HEK293 (cell line): ENCODE results near the gene NRP2.

Experiments used
- CTCF ChIP-seq: fragments of 450-650 bp; formaldehyde crosslinking; IDR thresholded peaks from 2 replicates; pipeline ENCODE4 v1.5.1; 2016; ENCODE audit warnings: missing biosample characterization, missing genetic modification characterization
- PRDM10 ChIP-seq: fragments of 450-650 bp; formaldehyde crosslinking; IDR thresholded peaks from 2 replicates; pipeline ENCODE4 v1.5.1; 2016; ENCODE audit warnings: missing biosample characterization, missing genetic modification characterization
- SETDB1 ChIP-seq: IDR thresholded peaks from one replicate; pipeline ENCODE4 v1.6.1; 2017; ENCODE audit warnings: mild to moderate bottlenecking, low read length, moderate library complexity, mixed read lengths; ENCODE audit not compliant: insufficient read length
- SP2 ChIP-seq: fragments of 450-650 bp; formaldehyde crosslinking; IDR thresholded peaks from 2 replicates; pipeline ENCODE4 v1.5.1; 2016; ENCODE audit warnings: missing biosample characterization, missing genetic modification characterization
- YY1 ChIP-seq: fragments of 450-650 bp; formaldehyde crosslinking; IDR thresholded peaks from 2 replicates; pipeline ENCODE4 v1.5.1; 2018; ENCODE audit warnings: missing biosample characterization, missing genetic modification characterization
- ZBTB21 ChIP-seq: fragments of 450-650 bp; formaldehyde crosslinking; IDR thresholded peaks from 2 replicates; pipeline ENCODE4 v1.5.1; 2017; ENCODE audit warnings: missing biosample characterization, missing genetic modification characterization
- ZEB2 ChIP-seq: fragments of 450-650 bp; formaldehyde crosslinking; IDR thresholded peaks from 2 replicates; pipeline ENCODE4 v1.5.1; 2016; ENCODE audit warnings: missing biosample characterization, missing genetic modification characterization
- ZNF140 ChIP-seq: fragments of 450-650 bp; formaldehyde crosslinking; IDR thresholded peaks from 2 replicates; pipeline ENCODE4 v1.5.1; 2016; ENCODE audit warnings: missing biosample characterization, missing genetic modification characterization
- ZNF24 ChIP-seq: fragments of 450-650 bp; formaldehyde crosslinking; IDR thresholded peaks from 2 replicates; pipeline ENCODE4 v1.5.1; 2016; ENCODE audit warnings: missing biosample characterization, missing genetic modification characterization
- ZNF274 ChIP-seq, 2 experiments: fragments of 200-500 bp in 1 of 2; fragments of 450-650 bp in 1 of 2; sonication (Bioruptor generic) in 1 of 2; formaldehyde crosslinking in 1 of 2; IDR thresholded peaks; 2 replicates each; pipeline versions ENCODE4 v1.5.1 to v1.6.1; 2014 to 2016; ENCODE audit warnings: borderline replicate concordance in 1 of 2, inconsistent platforms in 1 of 2, low read length in 1 of 2, missing biosample characterization in 1 of 2, missing genetic modification characterization in 1 of 2
- ZNF394 ChIP-seq: fragments of 450-650 bp; formaldehyde crosslinking; IDR thresholded peaks from 2 replicates; pipeline ENCODE4 v1.5.1; 2016; ENCODE audit warnings: missing biosample characterization, missing genetic modification characterization, mild to moderate bottlenecking, moderate library complexity, borderline replicate concordance
- ZNF571 ChIP-seq: fragments of 450-650 bp; formaldehyde crosslinking; IDR thresholded peaks from 2 replicates; pipeline ENCODE4 v1.5.0; 2017; ENCODE audit warnings: missing biosample characterization, missing genetic modification characterization
- ZNF830 ChIP-seq: fragments of 450-650 bp; IDR thresholded peaks from 2 replicates; pipeline ENCODE4 v1.5.0; 2018; ENCODE audit warnings: missing biosample characterization, missing genetic modification characterization, low read depth, mild to moderate bottlenecking, moderate library complexity

- TF ChIP-seq PRDM10 (no peak), CTCF (tag by site-specific recombination) (no peak), ZNF830 (tag by site-specific recombination) (no peak), ZNF24 (tag by site-specific recombination) (no peak), SP2 (tag by site-specific recombination) (no peak), ZEB2 (tag by site-specific recombination) (no peak), YY1 (tag by site-specific recombination) (no peak), ZBTB21 (tag by site-specific recombination) (no peak), SETDB1 (no peak), ZNF274 (IDR thresholded peaks at IDR 0.05; ENCODE audit: low read length) (no peak), ZNF274 (tag by site-specific recombination; IDR thresholded peaks at IDR 0.05; ENCODE audit: borderline replicate concordance) (no peak), ZNF571 (tag by site-specific recombination) (no peak), ZNF394 (tag by site-specific recombination) (no peak), ZNF140 (tag by site-specific recombination) (no peak)
These were observed 134.0 kb downstream of the NRP2 start for GRCh38 chr2:205816268-205816667.
